ENCODE measurements around the gene MYH6. TPM values are rescaled to one million over a fixed set of nuclear protein-coding genes. Genes with fewer than 3 reads are reported as not detected.

Gene MYH6
- total RNA-seq, 1 donor from 2014 or later: not detected

- peaks cover 5% of the 10 kb centered on the region for H3K9me3 Mint-ChIP-seq (ENCODE audit: unreplicated experiment)
- H3K27me3 Mint-ChIP-seq (ENCODE audit: low read depth, unreplicated experiment): peaks cover 24% of the 10 kb centered on the region
- Histone ChIP-seq H4K20me1 (ENCODE audit: insufficient read depth, low read length) (no peaks in the 10 kb centered on the region), H3K4me2 (ENCODE audit: low read length) (no peak overlapping the region), H3K27ac (ENCODE audit: low read depth, low read length) (no peak overlapping the region), H3K79me2 (ENCODE audit: insufficient read depth, low read length) (no peaks in the 10 kb centered on the region), H3K9ac (ENCODE audit: low read length) (no peak overlapping the region), H3K27me3 (ENCODE audit: insufficient read depth, low read length) (peaks cover 4% of the 10 kb centered on the region), H3K36me3 (ENCODE audit: insufficient read depth, low read length) (no peaks in the 10 kb centered on the region), H3K9me3 (ENCODE audit: insufficient read depth, low read depth, low read length) (no peaks in the 10 kb centered on the region), H3K4me1 (ENCODE audit: insufficient read depth, low read length) (no peaks in the 10 kb centered on the region), H3K4me3 (ENCODE audit: insufficient read depth, low read depth, low read length) (no peak overlapping the region), H2AFZ (ENCODE audit: low read depth, low read length) (no peak overlapping the region)
- H3K4me3 Mint-ChIP-seq (ENCODE audit: unreplicated experiment): no peak overlapping the region
- H3K4me1 Mint-ChIP-seq (ENCODE audit: low read depth, unreplicated experiment): peaks cover 18% of the 10 kb centered on the region
- no peak overlapping the region for H3K27ac Mint-ChIP-seq (ENCODE audit: unreplicated experiment)
- TF ChIP-seq CTCF (IDR thresholded peaks at IDR 0.05; ENCODE audit: insufficient read depth, low read depth, low read length): no peak
- no peak for TF ChIP-seq EZH2 (IDR thresholded peaks at IDR 0.05; ENCODE audit: insufficient read depth, low read length)
- FAIRE-seq (no peak), DNase-seq (ENCODE audit: low read depth) (no peak)
- H3K36me3 Mint-ChIP-seq (ENCODE audit: low read depth, unreplicated experiment): no peaks in the 10 kb centered on the region
Measured at GRCh38 chr14:23436327-23437132, 28.5 kb upstream of the MYH6 start.

- DNase-seq (ENCODE audit: low read depth) (no peak), FAIRE-seq (no peak)
- H3K36me3 ChIP-seq (ENCODE audit: insufficient read depth, low read length): no peaks in the 10 kb centered on the region
- H3K4me3 ChIP-seq (ENCODE audit: insufficient read depth, low read depth, low read length): no peak within 1 kb of the TSS
- Mint-ChIP-seq H3K27ac (ENCODE audit: unreplicated experiment) (no peak within 1 kb of the TSS), H3K4me1 (ENCODE audit: low read depth, unreplicated experiment) (peaks cover 20% of the 10 kb centered on the region), H3K9me3 (ENCODE audit: unreplicated experiment) (peaks cover 5% of the 10 kb centered on the region), H3K27me3 (ENCODE audit: low read depth, unreplicated experiment) (peaks cover 27% of the 10 kb centered on the region), H3K4me3 (ENCODE audit: unreplicated experiment) (no peak within 1 kb of the TSS), H3K36me3 (ENCODE audit: low read depth, unreplicated experiment) (no peaks in the 10 kb centered on the region)
- no peaks in the 10 kb centered on the region for H4K20me1 ChIP-seq (ENCODE audit: insufficient read depth, low read length)
- H3K27ac ChIP-seq (ENCODE audit: low read depth, low read length): no peak within 1 kb of the TSS
- no peak within 1 kb of the TSS for H3K9ac ChIP-seq (ENCODE audit: low read length)
- TF ChIP-seq EZH2 (IDR thresholded peaks at IDR 0.05; ENCODE audit: insufficient read depth, low read length) (no peak), CTCF (IDR thresholded peaks at IDR 0.05; ENCODE audit: insufficient read depth, low read depth, low read length) (no peak)
- H2AFZ ChIP-seq (ENCODE audit: low read depth, low read length): no peak within 1 kb of the TSS
- no peaks in the 10 kb centered on the region for H3K79me2 ChIP-seq (ENCODE audit: insufficient read depth, low read length)
- no peak within 1 kb of the TSS for H3K4me2 ChIP-seq (ENCODE audit: low read length)
- H3K27me3 ChIP-seq (ENCODE audit: insufficient read depth, low read length): peaks cover 6% of the 10 kb centered on the region
- no peaks in the 10 kb centered on the region for H3K9me3 ChIP-seq (ENCODE audit: insufficient read depth, low read depth, low read length)
- no peaks in the 10 kb centered on the region for H3K4me1 ChIP-seq (ENCODE audit: insufficient read depth, low read length)
Measured at GRCh38 chr14:23435543-23436326, 27.7 kb upstream of the MYH6 start, which contains the start of gene MYH7. Gene MYH7 (minus strand): TSS chr14:23435660. CDS start chr14:23433732, 1,928 bp downstream.
